Muscle of leg (tissue), 11 donors: ENCODE results near the gene LPIN2. TPM values are rescaled to one million over a fixed set of nuclear protein-coding genes. Genes with fewer than 3 reads are reported as not detected.
"Not testable (repeated sequence)": the region's sequence is repeated elsewhere in the genome, so short reads cannot be mapped to it uniquely, and the experiment has no call there.

Source experiments
- DNase-seq: peaks from one replicate; pipeline ENCODE4 v3.0.0; 2013
- H3K27ac ChIP-seq: one replicate; pipeline ENCODE4 v1.5.1; 2013; ENCODE audit warnings: mild to moderate bottlenecking, low read length, control low read depth
- H3K27me3 ChIP-seq: one replicate; pipeline ENCODE4 v1.6.1; 2013; ENCODE audit warnings: low read length; ENCODE audit not compliant: control insufficient read depth, insufficient read depth
- H3K36me3 ChIP-seq: one replicate; pipeline ENCODE4 v1.6.1; 2013; ENCODE audit warnings: low read length; ENCODE audit not compliant: control insufficient read depth, insufficient read depth
- H3K4me1 ChIP-seq: one replicate; pipeline ENCODE4 v1.6.1; 2013; ENCODE audit warnings: low read length; ENCODE audit not compliant: control insufficient read depth, insufficient read depth
- H3K4me3 ChIP-seq: one replicate; pipeline ENCODE4 v1.5.1; 2013; ENCODE audit warnings: low read length, control low read depth
- H3K9me3 ChIP-seq: replicated peaks from 2 replicates; pipeline ENCODE4 v1.6.1; 2013; ENCODE audit warnings: low read depth, low read length; ENCODE audit not compliant: control insufficient read depth
- WGBS: methylation state at CpG from one replicate; pipeline ENCODE4 v1.1.5; 2013; ENCODE audit warnings: missing lambda C conversion rate; ENCODE audit not compliant: insufficient coverage; 5-methylcytosine and 5-hydroxymethylcytosine counted together
- polyA plus RNA-seq, 8 donors: library from polyadenylated mRNA; unstranded; fragments of 120-200 nt; gene quantifications; one replicate each; pipeline versions ENCODE4 v1.2.1 to v1.2.3, GENCODE V29; 2013; ENCODE audit warnings: inconsistent platforms in 1 of 8, low replicate concordance in 1 of 8; ENCODE audit not compliant: insufficient read length in 8 of 8, insufficient read depth in 1 of 8
- total RNA-seq: library from RNA; stranded (reverse); fragments of 120-200 nt; gene quantifications from one replicate; pipeline ENCODE4 v1.2.4, GENCODE V29; 2013

The LPIN2 gene
- total and polyA plus RNA-seq, 9 donors = 10.6 to 17.8 (median 13.1) TPM

- no peak for DNase-seq
- Histone ChIP-seq H3K4me3 (no peak overlapping the region), H3K27me3 (no peaks in the 10 kb centered on the region), H3K36me3 (peaks cover 27% of the 10 kb centered on the region), H3K4me1 (peaks cover 7% of the 10 kb centered on the region), H3K27ac (no peak overlapping the region), H3K9me3 (peaks cover 8% of the 10 kb centered on the region)
- WGBS = 83% methylated on average over 3 of the region's 4 CpGs
These were observed 4.4 kb downstream of the LPIN2 start for GRCh38 chr18:3008541-3008940.

GRCh38 chr18:3007491-3007890, 5.5 kb downstream of the LPIN2 start:
- Histone ChIP-seq H3K36me3 (peaks cover 30% of the 10 kb centered on the region), H3K27ac (no peak overlapping the region), H3K27me3 (no peaks in the 10 kb centered on the region), H3K9me3 (peaks cover 8% of the 10 kb centered on the region), H3K4me1 (peaks cover 7% of the 10 kb centered on the region), H3K4me3 (no peak overlapping the region)
- DNase-seq = no peak
- WGBS = no CpG with 5 or more reads among the region's 3 CpGs

- H3K27ac ChIP-seq = no peak overlapping the region
- peaks cover 30% of the 10 kb centered on the region for H3K36me3 ChIP-seq
- no peaks in the 10 kb centered on the region for H3K4me1 ChIP-seq
- no peak for DNase-seq
- 100% methylated on average over 2 of the region's 6 CpGs for WGBS
- no peaks in the 10 kb centered on the region for H3K27me3 ChIP-seq
- peaks cover 14% of the 10 kb centered on the region for H3K9me3 ChIP-seq
- no peak overlapping the region for H3K4me3 ChIP-seq
These were observed 7.5 kb downstream of the LPIN2 start for GRCh38 chr18:3005462-3005861.

GRCh38 chr18:3003766-3004165, 9.2 kb downstream of the LPIN2 start:
- not testable (repeated sequence) for H3K4me1 ChIP-seq, H3K4me3 ChIP-seq, DNase-seq, H3K27ac ChIP-seq, H3K27me3 ChIP-seq
- WGBS = 96% methylated on average over 4 of the region's 8 CpGs
- Histone ChIP-seq H3K9me3 (peaks cover 14% of the 10 kb centered on the region), H3K36me3 (peaks cover 27% of the 10 kb centered on the region)

- H3K27ac ChIP-seq = no peak overlapping the region
- no peak for DNase-seq
- peaks cover 8% of the 10 kb centered on the region for H3K4me1 ChIP-seq
- WGBS = 61% methylated on average over 3 of the region's 5 CpGs
- H3K4me3 ChIP-seq = no peak overlapping the region
- H3K27me3 ChIP-seq = no peaks in the 10 kb centered on the region
- peaks cover 26% of the 10 kb centered on the region for H3K36me3 ChIP-seq
- H3K9me3 ChIP-seq = peaks cover 14% of the 10 kb centered on the region
These were observed 10.2 kb downstream of the LPIN2 start for GRCh38 chr18:3002732-3003131.

GRCh38 chr18:2998644-2999043, 14.3 kb downstream of the LPIN2 start:
- peaks cover 7% of the 10 kb centered on the region for H3K36me3 ChIP-seq
- no peak for DNase-seq
- H3K4me3 ChIP-seq = no peak overlapping the region
- peaks cover 12% of the 10 kb centered on the region for H3K4me1 ChIP-seq
- H3K27me3 ChIP-seq = no peaks in the 10 kb centered on the region
- H3K9me3 ChIP-seq = peaks cover 6% of the 10 kb centered on the region
- no peak overlapping the region for H3K27ac ChIP-seq
- 80% methylated on average over 1 of the region's 3 CpGs for WGBS

- Histone ChIP-seq H3K27me3 (no peaks in the 10 kb centered on the region), H3K36me3 (peaks cover 7% of the 10 kb centered on the region), H3K27ac (no peak overlapping the region), H3K4me3 (no peak overlapping the region), H3K4me1 (peaks cover 12% of the 10 kb centered on the region), H3K9me3 (peaks cover 6% of the 10 kb centered on the region)
- WGBS = 25% methylated on average over 2 of the region's 4 CpGs
- no peak for DNase-seq
These were observed 14.9 kb downstream of the LPIN2 start for GRCh38 chr18:2997846-2998564.

GRCh38 chr18:2997429-2997828, 15.5 kb downstream of the LPIN2 start:
- H3K27ac ChIP-seq = no peak overlapping the region
- no peak for DNase-seq
- peaks cover 12% of the 10 kb centered on the region for H3K4me1 ChIP-seq

GRCh38 chr18:2994603-2995432, 18.1 kb downstream of the LPIN2 start:
- no peak overlapping the region for H3K27ac ChIP-seq
- WGBS = no CpG with 5 or more reads among the region's 6 CpGs

More at GRCh38 chr18:2997429-2997828, 15.5 kb downstream of the LPIN2 start:
- H3K9me3 ChIP-seq = peaks cover 6% of the 10 kb centered on the region
- H3K4me3 ChIP-seq = no peak overlapping the region
- no peaks in the 10 kb centered on the region for H3K27me3 ChIP-seq
- H3K36me3 ChIP-seq = peaks cover 4% of the 10 kb centered on the region

GRCh38 chr18:2994020-2994589, 18.8 kb downstream of the LPIN2 start:
- Histone ChIP-seq H3K27ac (no peak overlapping the region), H3K27me3 (no peaks in the 10 kb centered on the region), H3K4me1 (peaks cover 12% of the 10 kb centered on the region), H3K4me3 (no peak overlapping the region), H3K36me3 (no peaks in the 10 kb centered on the region), H3K9me3 (no peaks in the 10 kb centered on the region)
- 100% methylated on average over 1 of the region's 2 CpGs for WGBS
- no peak for DNase-seq

More at GRCh38 chr18:2994603-2995432, 18.1 kb downstream of the LPIN2 start:
- Histone ChIP-seq H3K27me3 (no peaks in the 10 kb centered on the region), H3K9me3 (no peaks in the 10 kb centered on the region), H3K4me1 (peaks cover 12% of the 10 kb centered on the region), H3K36me3 (no peaks in the 10 kb centered on the region), H3K4me3 (no peak overlapping the region)
- no peak for DNase-seq
